NCI-H2196 (cell line): Measurements from ENCODE around the gene OSBPL6.
"Not testable (repeated sequence)": the region's sequence is repeated elsewhere in the genome, so short reads cannot be mapped to it uniquely, and the experiment has no call there.

Experiments used
- DNase-seq: peaks from one replicate; lab custom pipeline; 2025; ENCODE audit not compliant: unreplicated experiment; lab: John Stamatoyannopoulos, UW

The OSBPL6 gene

DNA sequence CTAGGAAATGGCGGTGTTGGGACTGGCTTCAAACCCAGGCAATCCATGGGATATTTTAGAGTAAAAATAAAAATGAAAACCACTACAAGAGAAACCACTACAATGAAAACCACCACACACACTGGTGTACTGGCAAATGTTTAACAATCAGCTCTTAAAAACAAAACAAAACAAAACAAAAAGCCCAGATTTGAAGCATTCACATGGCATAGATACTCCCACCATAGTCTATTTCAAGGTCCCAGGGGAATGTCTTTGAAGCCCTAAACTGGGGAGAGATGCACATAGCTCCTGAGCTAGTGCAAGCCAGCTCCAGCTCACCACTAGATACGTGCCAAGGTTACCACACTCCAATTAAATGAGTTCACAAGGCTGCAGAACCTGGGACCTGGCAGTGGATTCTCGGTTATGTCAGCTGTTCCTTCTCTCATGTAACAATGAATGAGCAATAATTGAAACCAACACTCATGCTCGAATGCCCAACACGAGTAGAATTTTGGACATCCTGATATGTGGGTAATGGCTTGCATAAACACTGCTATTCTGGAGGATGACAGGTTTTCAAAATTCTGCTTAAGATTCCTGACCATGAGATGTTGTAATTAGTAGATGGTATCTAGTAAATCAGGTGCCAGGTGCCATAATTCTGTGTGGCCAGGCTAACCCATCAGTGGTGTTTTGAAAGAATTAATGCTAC, 102.2 kb downstream of the OSBPL6 start:
- DNase-seq: no peak

DNA sequence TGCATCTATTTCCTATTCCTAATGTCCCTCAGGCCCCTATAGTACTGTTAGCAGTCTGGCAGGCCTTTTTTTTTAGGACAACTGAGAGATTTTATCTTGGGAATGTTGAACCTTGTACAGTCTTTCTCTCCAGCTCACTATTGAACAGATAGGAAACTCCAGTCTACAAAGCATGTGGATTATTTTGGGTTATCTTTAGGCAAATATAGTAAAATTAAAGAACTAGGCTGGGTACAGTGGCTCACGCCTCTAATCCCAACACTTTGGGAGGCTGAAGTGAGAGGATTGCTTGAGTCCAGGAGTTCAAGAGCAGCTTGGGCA, 102.7 kb downstream of the OSBPL6 start:
- DNase-seq: no peak

DNA sequence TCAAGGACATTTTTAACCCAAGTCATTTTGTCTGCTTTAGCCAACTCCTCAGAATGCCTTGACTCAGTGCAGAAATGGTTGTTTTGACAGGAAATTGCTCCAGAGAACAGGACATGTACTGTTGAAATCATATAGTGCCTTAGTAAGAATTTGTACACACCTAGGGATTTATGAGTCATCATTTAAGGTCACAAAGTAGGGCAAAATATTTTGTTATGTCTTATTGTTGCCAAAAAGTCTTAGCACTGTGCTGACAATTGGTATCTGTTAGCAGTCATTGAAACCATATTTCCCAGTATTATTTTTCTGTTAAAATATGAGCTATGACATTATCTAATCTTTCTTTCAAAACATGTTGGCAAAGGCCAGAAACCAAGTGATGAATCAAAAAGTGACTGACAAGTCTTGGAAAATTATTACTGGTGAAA, 104.5 kb downstream of the OSBPL6 start:
- DNase-seq: no peak

DNA sequence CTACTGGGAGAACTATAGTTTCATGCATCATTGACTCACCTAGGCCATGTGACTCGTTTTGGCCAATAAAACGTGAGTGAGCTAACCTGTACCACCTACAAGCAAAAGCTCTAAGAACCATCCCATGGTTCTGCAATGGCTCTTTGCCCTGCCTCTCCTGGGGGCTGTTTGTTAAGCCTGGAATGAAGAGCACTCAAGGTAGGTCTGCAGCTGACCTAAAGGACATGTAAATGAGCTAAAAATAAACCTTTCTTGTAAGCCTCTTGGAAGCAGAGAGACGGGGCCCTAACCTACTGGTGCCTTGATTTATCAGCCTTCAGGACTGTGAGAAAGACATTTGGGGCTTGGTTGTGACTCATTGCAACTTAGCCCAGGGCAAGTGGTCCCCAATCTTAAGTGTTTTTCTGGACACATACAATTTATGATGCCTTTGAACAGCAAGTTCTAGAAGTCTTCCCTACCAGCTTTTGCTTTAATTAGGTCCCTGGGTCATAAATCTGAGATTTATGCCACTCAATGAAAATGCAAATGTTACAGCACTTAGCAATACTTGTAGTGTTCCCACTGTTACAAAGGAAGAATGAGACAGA, 107.4 kb downstream of the OSBPL6 start:
- DNase-seq: no peak

DNA sequence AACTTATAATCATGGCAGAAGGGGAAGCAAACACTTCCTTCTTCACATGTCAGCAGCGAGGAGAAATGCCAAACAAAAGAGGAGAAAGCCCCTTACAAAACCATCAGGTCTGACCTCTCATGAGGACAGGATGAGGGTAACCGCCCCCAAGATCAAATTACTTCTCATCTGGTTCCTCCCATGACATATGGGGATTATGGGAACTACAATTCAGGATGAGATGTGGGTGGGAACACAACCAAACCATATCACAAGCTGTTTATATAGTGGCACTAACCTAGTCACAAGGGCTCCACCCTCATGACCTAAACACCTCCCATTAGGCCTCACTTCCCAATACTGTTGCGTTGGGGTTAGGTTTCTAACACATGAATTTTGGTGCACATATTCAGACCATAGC, 110.0 kb downstream of the OSBPL6 start:
- DNase-seq: no peak

DNA sequence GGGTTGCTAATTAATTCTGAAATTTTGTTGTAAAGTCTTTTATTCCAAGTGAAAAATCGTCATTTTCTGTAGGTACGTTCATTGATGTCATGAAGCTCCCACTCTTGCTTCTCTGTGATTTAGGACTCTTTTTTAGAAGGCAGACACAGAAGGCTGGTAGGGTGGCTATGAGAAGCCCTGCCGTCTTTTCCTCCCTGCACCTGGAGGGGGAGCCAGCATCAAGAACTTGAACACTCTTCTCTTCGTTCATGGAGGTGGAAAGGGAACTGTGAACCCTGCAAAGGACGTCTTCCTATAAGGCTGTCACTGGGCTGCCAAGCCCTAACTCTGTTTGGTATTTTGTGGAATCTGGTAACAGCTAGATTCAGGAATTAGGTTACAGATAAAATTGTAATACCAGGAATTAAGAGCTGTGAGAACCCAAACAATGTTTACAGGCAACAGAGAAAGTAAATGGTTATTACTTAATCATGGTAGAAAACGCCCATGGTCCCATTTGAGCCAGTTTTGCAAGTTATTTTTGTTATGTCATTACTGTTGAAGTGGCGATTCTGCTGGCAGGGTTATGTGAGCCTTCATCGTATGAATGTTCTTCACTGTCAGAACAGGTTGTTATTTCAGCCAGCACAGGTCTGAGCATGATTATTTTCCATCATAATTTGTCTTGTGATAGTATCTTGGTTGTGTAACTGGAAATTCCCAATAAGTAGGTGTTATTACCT, 112.2 kb downstream of the OSBPL6 start:
- DNase-seq: peak; percentile 17

DNA sequence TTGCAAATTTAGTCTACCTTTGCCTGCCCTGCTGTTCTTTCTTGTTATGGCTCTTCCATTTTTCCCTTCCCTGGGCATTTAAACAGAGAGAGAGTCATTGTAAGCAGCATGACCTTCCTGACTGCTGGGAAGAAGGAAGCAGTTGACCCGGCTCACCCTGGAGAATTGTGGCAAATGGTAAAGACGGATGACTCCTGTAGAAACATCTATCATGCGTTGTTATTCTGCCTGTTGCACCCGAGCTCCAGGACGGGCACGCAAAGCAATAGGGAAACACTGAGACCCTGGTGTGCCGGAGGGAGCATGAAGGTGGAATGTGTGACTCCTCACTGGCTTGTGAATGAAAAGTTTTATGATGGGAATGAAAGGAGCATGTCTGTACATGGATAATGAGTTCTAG, 113.3 kb downstream of the OSBPL6 start:
- DNase-seq: no peak

DNA sequence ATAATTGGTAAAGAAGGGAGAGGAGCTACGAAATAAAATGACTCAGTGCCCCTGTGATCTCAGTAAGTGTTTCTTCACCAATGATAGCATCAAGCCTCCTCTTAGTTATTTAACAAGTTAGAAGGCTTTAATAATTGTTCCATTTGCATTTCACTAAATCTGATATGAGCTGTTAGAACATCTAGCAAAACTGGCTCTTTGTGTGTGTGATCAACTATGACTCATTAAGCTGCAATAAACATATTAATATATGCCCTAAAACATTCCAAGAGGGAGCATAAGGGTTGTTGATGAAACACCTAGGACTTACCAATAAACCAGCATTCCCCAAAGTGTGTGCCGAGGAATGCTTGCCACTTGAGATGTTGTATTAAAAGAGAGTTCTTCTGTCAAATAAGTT, 115.2 kb downstream of the OSBPL6 start:
- DNase-seq: no peak

DNA sequence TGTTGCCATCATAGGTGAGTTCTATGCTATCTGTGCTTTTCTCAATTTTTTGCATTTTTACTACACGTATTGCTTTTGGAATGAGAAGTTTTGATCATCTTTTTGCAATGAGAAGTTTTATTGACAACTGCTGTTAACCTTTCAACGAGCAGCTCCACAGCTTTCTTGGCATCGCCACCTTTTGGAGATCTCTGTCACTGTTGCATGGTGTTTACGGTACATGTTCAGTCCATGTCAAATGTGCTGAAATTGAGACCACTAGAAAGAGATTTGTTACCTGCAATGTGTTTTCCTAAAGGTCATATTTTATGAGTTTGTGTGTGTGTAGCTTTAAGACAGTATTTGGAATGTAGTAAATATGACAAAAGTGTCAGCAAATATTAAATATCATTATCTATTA, 120.8 kb downstream of the OSBPL6 start:
- no peak for DNase-seq

DNA sequence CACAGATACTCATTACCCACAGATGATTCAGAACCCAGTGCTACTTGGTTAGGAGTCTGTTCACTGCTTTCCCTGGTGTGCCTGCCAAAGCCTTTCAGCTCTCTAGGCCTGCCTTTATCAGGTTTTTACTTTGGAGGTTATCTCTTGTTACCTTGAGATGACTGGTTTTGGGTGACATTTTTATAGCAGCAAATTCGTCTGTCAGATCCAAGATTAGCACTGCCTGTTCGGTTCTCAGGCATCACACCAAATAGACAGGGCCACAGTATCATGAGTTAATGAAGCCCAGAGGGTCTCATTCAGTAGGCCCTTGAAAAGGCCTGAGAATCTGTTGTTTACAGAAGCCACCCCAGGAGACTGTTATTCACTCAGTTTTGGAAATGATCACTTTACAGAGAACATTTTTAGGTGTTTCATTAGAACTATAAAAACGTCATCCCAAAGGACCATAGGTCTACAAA, 121.2 kb downstream of the OSBPL6 start:
- DNase-seq: no peak

DNA sequence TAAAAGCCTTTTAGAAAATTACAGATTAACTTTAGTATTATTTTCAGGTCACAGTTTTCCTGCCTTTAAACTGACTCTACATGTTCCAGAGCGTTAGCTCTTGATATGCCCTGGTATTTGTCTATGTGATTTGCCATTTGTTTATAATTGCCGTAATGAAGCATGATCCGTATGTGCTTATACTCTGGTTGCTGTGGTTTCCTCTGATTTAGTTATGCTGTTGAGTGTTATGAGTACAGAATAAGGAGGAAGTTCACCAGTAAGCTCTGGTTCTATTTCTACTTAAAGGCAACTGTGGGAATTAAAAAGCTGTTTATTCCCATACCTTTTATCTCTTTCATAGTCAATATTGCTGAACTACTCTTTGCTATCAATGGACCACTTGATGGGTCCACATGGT, 123.5 kb downstream of the OSBPL6 start:
- DNase-seq: no peak

DNA sequence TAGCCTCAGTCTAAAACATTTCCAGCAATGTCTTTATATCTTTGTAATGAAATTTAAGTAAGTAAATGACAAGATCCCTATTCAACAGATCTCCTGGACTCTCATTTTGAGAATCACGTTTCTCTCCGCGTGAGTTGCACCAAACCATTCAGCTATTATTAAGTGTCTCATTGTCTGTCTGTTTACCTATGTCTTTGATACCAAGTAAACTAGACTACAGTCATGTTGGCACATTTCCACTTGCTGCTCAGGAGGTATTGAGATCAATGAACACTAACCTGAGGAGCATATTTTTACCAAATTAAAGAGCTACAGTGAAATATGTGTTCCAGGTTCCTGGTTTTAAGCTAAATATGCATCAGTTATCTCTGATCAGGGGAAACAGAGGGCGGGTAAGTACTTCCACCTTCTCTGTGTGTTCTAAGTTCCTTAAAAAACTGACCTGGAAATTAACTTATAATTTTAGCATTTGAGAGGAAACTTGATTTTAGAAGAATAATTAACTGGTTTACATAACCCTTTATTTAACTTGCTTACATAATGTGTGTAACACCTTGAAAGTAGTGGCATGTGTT, 125.8 kb downstream of the OSBPL6 start:
- DNase-seq: peak; percentile 55

DNA sequence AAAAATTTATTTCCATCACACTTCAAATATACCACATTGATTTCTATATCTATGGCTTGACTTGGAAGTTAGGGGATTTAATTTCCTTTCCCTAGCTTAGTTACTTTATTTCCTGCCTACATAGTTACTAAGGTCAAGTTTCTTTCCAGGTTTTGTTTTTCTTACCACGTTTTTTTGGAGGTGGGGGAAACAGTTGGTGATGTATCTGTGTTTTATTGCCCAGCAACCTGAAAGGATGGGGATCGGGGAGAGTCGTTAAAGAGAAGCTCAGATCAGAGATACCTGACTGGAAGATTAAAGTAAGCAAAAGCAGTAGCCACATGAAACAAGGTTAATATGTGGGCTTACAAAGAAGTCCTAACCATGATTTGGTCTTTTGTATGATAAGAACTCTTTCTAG, 127.8 kb downstream of the OSBPL6 start:
- DNase-seq: no peak

DNA sequence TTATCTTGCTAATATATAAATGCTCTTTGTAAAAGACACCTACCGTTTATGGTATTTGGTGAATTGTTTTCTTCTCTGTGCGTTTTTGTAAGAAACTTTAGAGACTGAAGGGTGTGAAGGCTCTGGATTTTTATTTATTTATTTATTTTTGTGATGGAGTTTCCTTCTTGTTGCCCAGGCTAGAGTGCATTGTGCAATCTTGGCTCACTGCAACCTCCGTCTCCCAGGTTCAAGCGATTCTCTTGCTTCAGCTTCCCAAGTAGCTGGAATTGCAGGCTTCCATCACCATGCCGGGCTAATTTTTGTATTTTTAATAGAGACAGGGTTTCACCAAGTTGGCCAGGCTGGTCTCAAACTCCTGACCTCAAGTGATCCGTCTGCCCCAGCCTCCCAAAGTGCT, 129.0 kb downstream of the OSBPL6 start:
- DNase-seq: not testable (repeated sequence)

DNA sequence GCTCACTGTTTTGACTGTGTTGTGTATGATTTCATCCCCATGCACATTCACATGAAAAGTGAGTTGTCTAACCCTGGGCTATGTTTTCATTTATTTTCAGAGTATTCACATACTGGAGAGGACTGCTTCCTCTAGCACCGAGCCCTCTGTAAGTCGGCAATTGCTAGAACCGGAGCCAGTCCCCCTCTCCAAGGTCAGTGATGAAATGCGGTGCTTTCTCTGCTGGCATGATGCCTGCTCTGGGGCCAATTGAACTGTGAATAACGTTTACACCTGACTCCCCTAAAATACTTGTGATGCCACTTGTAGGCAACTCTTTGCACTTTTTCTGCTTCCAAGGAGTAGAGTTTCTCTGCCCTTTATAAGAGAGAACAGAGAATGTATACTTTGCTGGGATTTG, 129.8 kb downstream of the OSBPL6 start:
- DNase-seq: no peak

DNA sequence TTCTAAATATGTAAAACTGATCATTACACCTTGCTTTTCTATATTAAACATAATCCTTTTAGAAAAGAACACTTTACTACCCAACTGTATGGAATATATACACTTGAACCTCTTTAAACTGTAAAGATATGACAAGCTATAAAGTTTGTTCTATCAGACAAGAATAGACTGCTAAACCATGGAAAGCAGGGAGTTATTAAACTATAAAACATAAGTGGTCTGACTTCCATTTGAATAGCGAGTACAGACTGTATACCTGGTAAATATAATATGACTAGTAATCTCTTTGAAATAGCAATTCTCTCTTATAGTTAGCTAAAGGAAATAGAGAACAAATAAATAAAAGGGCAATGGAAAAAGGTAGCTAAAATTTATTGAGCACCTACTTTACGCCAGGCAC, 131.0 kb downstream of the OSBPL6 start:
- no peak for DNase-seq

DNA sequence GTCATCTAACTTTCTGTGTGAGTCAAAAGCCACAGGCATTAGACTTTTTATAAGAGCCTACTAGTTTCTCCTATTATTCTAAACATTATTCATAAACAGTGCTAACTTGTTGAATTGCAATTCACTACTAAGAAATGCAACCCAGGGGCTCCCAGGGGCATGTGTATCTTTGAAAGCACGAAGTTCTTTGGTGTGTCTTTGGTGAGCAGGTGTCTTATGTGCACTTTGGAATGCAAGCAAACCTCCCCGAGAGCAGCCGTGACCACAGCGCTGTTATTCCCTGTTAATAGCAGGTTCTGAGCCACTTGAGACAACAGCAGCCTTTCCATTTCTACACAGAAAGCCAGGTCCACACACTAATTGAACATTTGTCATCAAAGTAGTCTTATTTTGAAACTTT, 133.2 kb downstream of the OSBPL6 start:
- no peak for DNase-seq

DNA sequence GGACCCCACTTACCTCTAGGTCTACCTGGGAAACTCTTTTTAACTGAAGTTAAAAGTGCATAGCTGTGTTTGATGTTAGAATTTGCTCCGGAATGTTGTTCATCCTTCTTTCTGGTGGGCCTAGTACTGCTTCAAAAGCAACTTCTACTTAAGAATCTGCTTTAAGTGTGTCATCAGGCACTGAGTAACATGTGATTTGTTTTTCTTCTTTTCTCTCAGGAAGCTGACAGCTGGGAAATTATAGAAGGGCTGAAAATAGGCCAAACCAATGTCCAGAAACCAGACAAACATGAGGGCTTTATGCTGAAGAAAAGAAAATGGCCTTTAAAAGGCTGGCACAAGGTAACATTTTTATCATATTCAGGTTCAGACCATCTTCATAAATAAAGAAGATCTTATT, 133.7 kb downstream of the OSBPL6 start:
- no peak for DNase-seq

DNA sequence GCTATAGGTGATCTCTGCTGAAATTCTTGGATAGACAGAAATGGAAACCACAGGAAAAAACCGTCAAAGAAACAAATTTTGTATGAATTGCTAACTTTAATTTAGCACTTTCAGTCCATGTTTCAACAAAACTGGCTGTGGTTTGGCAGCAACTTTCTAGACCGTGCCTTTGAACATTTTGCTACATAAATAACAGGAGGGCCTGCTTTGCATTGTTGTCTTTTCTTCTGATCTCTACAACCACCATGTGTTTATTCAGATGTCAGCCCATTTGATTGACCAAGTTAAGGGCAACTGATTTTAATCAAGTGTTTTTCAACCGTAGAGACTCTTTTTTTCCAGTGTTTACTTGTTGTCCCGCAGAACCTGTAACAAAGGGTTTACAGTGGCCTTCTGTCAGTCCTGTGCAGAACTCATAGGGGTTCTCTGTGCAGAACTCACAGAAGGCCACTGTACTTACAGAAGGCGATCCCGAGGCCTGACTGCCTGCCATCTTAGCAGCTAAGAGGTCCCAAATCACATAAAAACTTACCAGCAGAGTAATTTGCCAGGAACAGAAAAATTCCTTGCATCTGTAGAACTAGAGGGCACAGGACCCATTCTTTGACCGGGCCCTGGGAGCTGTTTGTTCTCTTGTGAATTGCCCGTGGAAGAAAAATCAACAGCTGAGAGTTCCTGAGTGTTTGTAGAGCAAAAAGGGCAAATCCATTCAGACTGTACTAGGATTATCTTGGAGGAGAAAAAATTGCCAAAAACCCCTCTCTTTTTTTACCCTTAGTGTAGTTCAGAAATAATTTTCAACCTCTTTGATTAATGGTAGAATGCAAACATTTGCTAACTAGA, 136.1 kb downstream of the OSBPL6 start:
- DNase-seq: no peak

DNA sequence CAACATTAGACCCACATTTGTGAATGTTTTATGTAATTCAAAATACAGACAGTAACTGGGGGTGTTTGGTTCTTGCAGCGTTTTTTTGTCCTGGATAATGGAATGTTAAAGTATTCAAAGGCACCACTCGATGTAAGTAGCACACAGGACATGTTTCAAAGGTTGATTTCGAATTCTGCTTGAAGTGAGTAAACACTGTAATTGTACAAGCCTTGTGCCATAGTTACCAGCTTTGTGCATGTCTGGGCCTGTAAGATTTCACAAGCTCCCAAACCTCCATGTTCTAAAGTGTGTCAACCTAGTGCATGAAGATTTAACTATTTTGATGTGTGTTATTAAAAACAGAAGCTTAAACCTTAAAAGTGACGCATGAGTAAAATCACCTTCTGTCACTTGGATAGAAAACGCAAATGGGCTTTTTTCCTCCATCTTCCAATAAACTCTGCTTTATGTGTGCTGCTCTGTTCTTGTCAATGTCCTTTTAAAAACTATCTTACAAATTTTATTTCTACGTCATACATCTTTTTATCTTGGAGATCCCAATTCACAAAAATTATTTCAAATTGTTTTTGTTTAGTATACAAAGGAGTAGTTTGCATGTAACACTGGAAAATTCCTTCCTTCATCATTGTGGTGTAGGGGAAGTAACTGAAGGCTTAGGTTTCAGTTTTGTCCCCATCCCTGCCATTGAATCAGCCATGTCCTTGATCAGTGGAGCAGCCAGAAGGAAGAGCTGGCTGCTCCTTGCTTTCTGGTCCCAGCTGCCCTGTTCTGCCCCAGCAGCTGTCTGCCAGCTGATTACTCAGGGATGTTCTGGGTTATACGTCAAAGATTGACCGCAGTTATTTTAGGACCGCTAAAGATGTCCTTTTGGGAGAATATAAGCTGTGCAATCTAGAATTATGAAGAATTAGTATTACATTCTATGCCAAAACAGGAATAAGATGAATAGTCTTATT, 137.4 kb downstream of the OSBPL6 start:
- no peak for DNase-seq
